ENCODE data around the gene HEXIM2.

Gene HEXIM2

GRCh38 chr17:45128331-45128730 is 33.3 kb upstream of the HEXIM2 start:
- FAIRE-seq = no peak

GRCh38 chr17:45128989-45129388 is 32.7 kb upstream of the HEXIM2 start:
- no peak for FAIRE-seq

- no peak for FAIRE-seq
These were observed 32.2 kb upstream of the HEXIM2 start for GRCh38 chr17:45129426-45129939.

GRCh38 chr17:45129940-45130680 is 31.6 kb upstream of the HEXIM2 start:
- no peak for FAIRE-seq

GRCh38 chr17:45130681-45131615 is 30.7 kb upstream of the HEXIM2 start:
- FAIRE-seq = no peak

GRCh38 chr17:45131616-45132319 is 29.9 kb upstream of the HEXIM2 start:
- no peak for FAIRE-seq

GRCh38 chr17:45132320-45132571 is 29.4 kb upstream of the HEXIM2 start, which contains the start of gene PLCD3:
Gene PLCD3 (minus strand): TSS chr17:45132515. CDS start chr17:45132410, 105 bp downstream.
- FAIRE-seq = no peak

GRCh38 chr17:45132572-45133463 is 28.9 kb upstream of the HEXIM2 start:
- FAIRE-seq = no peak

GRCh38 chr17:45135192-45135977 is 26.3 kb upstream of the HEXIM2 start, which contains the start of gene ACBD4:
Gene ACBD4 (plus strand): TSS chr17:45135687. CDS start chr17:45136145, 458 bp downstream.
- FAIRE-seq = peak; percentile 21

GRCh38 chr17:45135978-45136791 is 25.5 kb upstream of the HEXIM2 start:
- FAIRE-seq = no peak

GRCh38 chr17:45136846-45137560 is 24.7 kb upstream of the HEXIM2 start:
- no peak for FAIRE-seq

- no peak for FAIRE-seq
These were observed 23.9 kb upstream of the HEXIM2 start for GRCh38 chr17:45137561-45138305.

GRCh38 chr17:45138911-45139532 is 22.7 kb upstream of the HEXIM2 start:
- no peak for FAIRE-seq

GRCh38 chr17:45139533-45139920 is 22.1 kb upstream of the HEXIM2 start:
- no peak for FAIRE-seq

GRCh38 chr17:45143094-45143670 is 18.5 kb upstream of the HEXIM2 start:
- FAIRE-seq = no peak

- FAIRE-seq = no peak
These were observed 17.9 kb upstream of the HEXIM2 start for GRCh38 chr17:45143767-45144198.

- no peak for FAIRE-seq
These were observed 17.3 kb upstream of the HEXIM2 start for GRCh38 chr17:45144199-45145034.

All from colon (tissue), 2 donors.